ENCODE results near the gene PRKCB.

The PRKCB gene

DNA sequence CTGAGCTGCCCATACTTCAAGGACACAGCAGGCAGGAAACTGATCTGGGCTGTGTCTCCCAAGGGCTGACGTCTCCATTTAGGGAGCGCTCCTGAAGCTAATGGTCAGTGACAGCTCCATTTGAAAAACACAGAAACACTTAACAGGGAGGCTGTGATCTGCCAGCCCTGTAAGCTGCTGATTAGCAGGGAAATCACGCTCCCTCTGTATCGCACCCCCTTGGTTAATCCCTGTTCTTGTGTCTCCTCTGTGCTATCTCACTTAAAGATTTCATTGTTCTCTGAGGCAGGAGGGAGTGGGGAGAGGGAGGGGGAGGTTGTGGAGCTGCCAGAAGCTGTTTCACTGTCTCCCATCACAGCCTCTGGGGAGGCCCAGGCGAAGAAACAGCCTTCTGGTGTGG is 372.9 kb downstream of the PRKCB start:
- POLR2A ChIA-PET (ENCODE audit: low non-redundant PET), result no interaction called here

DNA sequence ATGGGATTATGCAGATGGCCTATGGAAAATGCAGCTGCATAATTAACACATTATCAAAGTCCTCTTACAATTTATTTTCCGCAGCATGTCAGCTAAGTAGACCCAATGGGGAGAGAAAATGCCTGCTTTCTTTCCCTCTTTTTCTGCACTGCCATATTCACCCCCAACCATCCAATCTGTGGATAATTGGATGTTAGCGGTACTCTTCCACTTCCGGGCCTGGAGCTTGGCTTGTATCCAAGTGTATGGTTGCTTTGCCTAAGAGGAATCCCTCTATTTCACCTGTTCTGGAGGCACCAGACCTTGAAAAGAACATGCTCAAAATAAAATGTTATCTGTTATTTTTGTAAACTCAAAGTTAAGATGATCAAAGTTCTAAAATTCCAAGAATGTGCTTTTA is 379.2 kb downstream of the PRKCB start:
- POLR2A ChIA-PET (ENCODE audit: low non-redundant PET), result no interaction called here
- TF ChIP-seq, protein P1, sequence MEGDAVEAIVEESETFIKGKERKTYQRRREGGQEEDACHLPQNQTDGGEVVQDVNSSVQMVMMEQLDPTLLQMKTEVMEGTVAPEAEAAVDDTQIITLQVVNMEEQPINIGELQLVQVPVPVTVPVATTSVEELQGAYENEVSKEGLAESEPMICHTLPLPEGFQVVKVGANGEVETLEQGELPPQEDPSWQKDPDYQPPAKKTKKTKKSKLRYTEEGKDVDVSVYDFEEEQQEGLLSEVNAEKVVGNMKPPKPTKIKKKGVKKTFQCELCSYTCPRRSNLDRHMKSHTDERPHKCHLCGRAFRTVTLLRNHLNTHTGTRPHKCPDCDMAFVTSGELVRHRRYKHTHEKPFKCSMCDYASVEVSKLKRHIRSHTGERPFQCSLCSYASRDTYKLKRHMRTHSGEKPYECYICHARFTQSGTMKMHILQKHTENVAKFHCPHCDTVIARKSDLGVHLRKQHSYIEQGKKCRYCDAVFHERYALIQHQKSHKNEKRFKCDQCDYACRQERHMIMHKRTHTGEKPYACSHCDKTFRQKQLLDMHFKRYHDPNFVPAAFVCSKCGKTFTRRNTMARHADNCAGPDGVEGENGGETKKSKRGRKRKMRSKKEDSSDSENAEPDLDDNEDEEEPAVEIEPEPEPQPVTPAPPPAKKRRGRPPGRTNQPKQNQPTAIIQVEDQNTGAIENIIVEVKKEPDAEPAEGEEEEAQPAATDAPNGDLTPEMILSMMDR (conservative IDR thresholded peaks at IDR 0.05; ENCODE audit: low read depth), result no peak
- CTCF ChIA-PET, result no interaction called here

More for the DNA sequence above, 372.9 kb downstream of the PRKCB start:
- H3K27ac ChIP-seq, result no peak overlapping the region
- TF ChIP-seq, protein P1 (conservative IDR thresholded peaks at IDR 0.05; ENCODE audit: low read depth), result no peak
- no peak for DNase-seq (ENCODE audit: low spot score)
- CTCF ChIA-PET, result no interaction called here

DNA sequence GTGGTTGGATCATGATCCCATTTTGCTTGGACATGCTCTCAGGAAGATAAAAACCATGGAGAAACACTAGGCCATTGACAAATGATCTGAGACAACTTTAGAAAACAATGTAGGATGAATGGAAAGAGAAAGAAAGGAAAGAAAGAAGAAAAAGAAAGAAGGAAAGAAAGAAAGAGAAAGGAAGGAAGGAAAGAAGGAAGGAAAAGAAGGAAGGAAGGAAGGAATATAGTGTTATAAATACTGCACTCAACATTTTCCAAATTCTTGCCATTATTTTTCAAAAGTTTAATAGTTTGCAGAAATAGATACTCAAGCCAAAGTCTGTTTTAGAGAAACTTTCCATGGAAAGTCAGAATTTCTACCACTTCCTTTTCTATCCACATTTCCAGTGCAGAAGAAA is 381.2 kb downstream of the PRKCB start:
- CTCF ChIA-PET, result no interaction called here
- POLR2A ChIA-PET (ENCODE audit: low non-redundant PET), result no interaction called here
- no peak overlapping the region for H3K27ac ChIP-seq
- TF ChIP-seq, protein P1 (conservative IDR thresholded peaks at IDR 0.05; ENCODE audit: low read depth), result no peak
- DNase-seq (ENCODE audit: low spot score), result no peak

More for the DNA sequence above, 379.2 kb downstream of the PRKCB start:
- no peak for DNase-seq (ENCODE audit: low spot score)
- H3K27ac ChIP-seq, result no peak overlapping the region

DNA sequence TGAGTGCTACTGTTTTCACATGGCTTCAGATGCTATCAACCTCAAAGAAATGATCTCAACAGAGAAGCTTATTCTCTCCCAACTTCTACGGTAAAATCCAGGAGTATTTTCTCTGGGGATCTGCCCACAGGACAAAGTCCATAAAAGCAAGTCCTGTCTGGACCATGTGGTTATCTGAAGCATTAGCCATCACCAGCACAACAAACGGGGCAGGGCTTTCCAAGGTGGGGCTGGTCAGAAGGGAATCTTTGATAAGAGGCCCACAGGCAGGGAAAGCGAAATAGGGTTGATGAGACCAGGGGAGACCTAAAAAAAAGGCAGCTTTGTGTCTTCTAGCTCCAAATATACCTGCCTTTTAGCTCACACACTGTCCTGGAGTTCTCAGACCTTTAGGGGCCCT is 381.7 kb downstream of the PRKCB start:
- CTCF ChIA-PET, result no interaction called here
- POLR2A ChIA-PET (ENCODE audit: low non-redundant PET), result no interaction called here
- TF ChIP-seq, protein P1 (conservative IDR thresholded peaks at IDR 0.05; ENCODE audit: low read depth), result no peak
- no peak overlapping the region for H3K27ac ChIP-seq
- no peak for DNase-seq (ENCODE audit: low spot score)

DNA sequence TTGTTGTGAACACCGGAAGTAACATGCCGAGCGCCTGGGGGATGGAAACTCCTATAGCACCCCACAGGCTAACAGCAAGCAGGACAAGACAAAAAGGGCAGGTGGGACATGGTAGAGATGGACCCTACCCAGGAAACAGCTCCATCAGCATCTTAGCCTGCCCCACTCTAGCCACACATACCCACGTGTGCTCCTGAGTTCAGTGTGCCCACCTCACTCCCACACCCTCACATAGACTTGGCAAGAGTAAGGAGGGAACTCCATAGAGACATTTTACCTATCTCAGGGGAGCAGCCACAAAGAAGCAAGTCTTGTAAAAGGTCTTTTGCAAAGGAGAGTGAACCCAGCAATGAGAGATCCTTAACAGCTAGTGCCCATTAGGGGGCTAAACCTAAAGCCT is 382.5 kb downstream of the PRKCB start:
- ChIA-PET POLR2A (ENCODE audit: low non-redundant PET) (no interaction called here), CTCF (no interaction called here)
- H3K27ac ChIP-seq, result no peak overlapping the region
- TF ChIP-seq, protein P1 (conservative IDR thresholded peaks at IDR 0.05; ENCODE audit: low read depth), result no peak
- DNase-seq (ENCODE audit: low spot score), result no peak

DNA sequence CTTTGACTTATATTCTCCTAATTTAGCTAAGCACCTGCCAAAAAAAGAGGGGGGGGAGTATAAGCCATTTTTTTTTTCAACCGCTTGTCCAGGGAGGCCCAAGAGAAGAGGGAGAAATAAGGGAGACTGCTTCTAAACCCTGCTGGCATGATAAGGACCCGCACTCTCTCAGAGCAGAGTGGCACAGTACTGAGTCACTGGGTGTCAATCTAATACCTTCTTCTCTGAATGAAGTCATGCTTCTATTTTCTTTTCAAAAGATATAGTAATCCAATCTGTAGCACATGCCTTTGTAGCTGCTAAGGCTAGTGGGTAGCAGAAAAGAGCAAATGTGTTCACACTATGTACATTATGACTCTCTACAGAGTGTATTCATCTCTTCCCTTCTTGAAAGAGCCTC is 385.4 kb downstream of the PRKCB start:
- DNase-seq (ENCODE audit: low spot score), result no peak
- CTCF ChIA-PET, result no interaction called here
- POLR2A ChIA-PET (ENCODE audit: low non-redundant PET), result no interaction called here
- no peak overlapping the region for H3K27ac ChIP-seq
- TF ChIP-seq, protein P1 (conservative IDR thresholded peaks at IDR 0.05; ENCODE audit: low read depth), result no peak

DNA sequence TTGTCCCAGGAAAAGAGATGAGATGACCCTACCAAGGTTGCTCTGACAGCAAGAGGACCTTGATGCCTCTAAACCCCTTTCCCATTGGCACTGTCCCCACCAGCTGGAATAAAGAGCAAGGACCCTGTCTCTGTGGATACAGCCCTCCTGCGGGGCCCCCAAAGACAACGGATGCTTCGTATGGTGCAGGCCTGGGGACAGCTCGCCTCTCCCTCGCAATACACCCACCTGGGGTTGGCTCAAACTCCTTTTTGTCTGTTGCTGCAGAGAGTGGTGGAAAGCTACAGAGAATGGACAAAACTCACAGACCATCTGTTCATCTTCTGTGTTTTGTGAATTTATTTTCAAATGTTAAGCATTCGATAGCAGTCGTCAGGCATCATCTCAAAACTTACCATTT is 392.7 kb downstream of the PRKCB start:
- CTCF ChIA-PET, result no interaction called here

More for the DNA sequence above, 392.7 kb downstream of the PRKCB start:
- POLR2A ChIA-PET (ENCODE audit: low non-redundant PET), result no interaction called here
- no peak overlapping the region for H3K27ac ChIP-seq
- no peak for DNase-seq (ENCODE audit: low spot score)
- TF ChIP-seq, protein P1 (conservative IDR thresholded peaks at IDR 0.05; ENCODE audit: low read depth), result no peak

Data from RWPE1 (cell line).